Tongue (tissue), 2 donors: ENCODE measurements around the gene UNC13C. TPM values are rescaled to one million over a fixed set of nuclear protein-coding genes. Genes with fewer than 3 reads are reported as not detected.

ENCODE experiments used
- DNase-seq: peaks from one replicate; pipeline ENCODE4 v3.0.0-alpha.2; 2015
- total RNA-seq: library from RNA; depleted of rRNA; stranded (reverse); fragments of >200 nt; gene quantifications from one replicate; pipeline ENCODE4 v1.2.3, GENCODE V29; 2014

Gene UNC13C
- total RNA-seq, 1 donor from 2014 or later, result 0.92 TPM

GRCh38 chr15:54026258-54026657 lies 48.0 kb downstream of the UNC13C start:
- DNase-seq, result no peak

- no peak for DNase-seq
Measured at GRCh38 chr15:54026891-54027290, 48.6 kb downstream of the UNC13C start.

- no peak for DNase-seq
Measured at GRCh38 chr15:54029081-54029480, 50.8 kb downstream of the UNC13C start.

DNA sequence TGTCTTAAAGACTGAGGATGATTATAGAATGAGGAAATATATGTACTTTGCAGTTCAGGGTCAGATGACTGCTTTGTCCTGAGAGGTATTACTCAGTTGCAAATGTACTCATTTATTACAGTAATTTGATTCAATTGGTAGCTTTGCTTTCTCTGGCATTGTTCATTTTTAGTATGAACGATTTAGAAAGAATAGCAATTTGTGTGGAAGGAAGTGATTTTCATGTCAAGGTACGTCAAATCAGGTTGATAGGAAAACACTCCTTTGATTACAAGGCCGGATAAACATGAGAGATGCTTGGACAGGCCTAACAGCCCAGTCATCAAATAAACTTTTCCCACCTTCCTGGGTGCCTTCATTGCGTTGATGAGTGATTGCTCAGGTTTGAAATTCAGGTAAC lies 53.8 kb downstream of the UNC13C start:
- no peak for DNase-seq

DNA sequence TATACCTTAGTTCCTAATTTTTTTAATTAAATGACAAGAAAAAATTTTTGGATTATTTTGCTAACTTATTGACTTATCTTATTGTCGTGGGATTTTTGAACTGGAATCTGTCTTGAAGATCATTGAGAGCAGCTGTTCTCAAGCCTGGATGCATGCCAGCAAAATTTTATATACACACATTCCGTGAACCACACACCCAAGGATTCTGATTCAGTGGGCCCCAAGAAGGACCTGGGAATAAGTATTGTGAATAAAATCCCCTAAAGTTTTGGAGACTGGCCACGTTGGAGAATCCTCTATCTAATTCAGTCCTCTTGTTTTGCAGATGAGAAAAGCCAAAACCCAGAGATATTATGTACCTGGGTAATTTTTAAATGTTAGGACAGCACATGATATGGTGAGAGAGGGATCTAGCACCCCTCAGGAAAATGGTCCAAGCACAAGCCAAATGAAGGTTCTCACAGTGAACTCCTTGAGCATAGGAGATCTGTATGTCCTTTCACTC lies 55.2 kb downstream of the UNC13C start:
- peak; percentile 64 for DNase-seq

DNA sequence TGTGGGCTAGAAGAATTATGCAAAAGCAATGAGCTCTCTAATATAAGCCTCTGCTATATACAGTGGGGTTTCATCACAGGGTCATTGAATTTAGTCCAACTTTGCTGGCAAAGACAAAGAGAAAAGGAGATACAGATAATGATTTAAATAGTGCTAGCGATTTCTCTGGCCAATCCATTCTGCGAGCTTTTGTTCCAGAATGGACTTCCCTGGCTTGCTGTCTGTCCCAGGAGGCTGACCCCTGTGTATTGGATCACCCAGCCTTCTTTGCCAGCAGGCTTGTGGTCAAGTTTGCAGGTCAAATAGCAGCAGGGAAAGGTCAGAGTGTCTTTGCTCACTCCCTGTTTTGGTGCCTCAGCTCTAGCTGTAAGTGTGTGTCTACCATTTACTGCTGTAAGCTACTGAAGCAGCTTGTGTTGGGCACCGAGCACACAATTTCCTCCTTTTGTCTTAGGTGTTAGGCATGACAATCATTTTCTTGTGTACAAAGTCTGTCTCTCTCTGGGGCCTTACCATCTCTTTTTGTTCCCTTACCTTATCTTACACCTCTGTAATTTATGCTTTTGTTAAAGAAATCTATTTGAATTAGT lies 55.7 kb downstream of the UNC13C start:
- peak; percentile 12 for DNase-seq

GRCh38 chr15:54035616-54036015 lies 57.4 kb downstream of the UNC13C start:
- no peak for DNase-seq

- DNase-seq, result no peak
Measured at GRCh38 chr15:54045397-54045796, 67.2 kb downstream of the UNC13C start.

- no peak for DNase-seq
Measured at GRCh38 chr15:54046093-54046492, 67.9 kb downstream of the UNC13C start.

DNA sequence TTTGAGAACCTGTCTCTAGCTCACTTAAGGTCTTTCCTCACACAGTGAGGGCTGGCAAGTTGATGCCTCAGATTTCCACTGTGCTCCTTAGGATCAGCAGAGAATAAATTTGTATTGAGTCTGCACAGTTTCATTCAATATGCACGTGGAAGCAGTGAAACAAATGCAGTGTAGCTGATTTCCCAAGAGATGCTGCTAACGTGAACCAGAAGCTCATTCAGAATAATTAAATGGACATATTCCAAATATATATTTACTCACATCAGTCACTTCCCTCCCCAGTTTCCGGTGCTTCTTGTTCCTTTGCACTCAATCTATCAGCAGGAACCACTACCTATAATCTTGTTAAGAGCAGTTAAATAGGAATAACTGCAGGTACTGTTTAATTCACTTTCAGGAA lies 86.1 kb downstream of the UNC13C start:
- peak; percentile 30 for DNase-seq

DNA sequence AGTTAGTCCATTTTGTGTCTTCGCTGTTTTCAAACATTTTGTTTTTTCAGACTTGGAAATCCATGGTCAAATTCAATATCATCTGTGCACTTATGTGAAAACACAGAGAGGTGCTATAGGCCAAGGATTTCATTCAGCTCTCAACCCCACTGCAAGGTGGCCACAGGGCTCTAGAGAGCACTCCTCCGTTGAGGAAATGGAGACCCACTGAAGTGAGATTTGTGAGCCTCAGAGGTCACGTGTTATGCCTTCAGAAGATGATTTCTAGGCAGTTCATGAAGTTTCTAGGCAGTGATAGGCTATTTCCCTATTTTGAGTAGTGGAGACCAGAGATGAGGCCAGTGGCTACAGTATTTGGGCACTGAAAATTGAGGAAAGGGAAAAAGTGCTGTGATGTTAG lies 88.2 kb downstream of the UNC13C start:
- no peak for DNase-seq

DNA sequence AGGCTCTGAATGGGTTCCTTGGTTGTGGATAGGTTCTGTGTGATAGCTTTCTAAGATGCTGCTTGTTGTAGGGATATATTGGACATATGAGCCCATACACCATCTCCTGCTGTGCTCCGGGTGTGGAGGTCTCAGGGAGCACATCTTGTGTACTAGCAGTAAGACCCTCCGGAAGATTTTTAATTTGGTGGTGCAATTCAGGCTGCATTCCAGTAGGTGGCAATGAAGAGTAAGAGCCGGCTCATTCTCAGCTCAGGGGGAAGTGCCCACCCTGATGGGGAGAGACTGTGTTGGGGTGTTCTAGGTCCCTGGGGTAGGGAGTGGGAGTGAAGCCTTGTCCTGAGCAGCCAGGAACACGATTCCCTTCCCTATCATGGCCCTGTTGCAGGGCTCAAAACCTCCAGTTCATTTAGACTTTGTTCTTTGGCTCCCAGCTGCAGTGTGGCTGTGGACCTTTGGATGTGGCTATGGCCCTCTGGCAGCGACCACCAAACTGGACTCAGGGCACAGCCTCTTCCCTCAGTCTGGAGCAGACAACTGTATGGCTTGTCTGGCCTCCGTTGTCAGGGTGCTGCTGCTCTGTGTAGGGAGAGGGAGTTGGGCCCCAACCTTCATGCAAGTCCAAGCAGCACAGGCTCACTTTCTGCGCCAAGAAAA lies 104.7 kb downstream of the UNC13C start:
- peak; percentile 33 for DNase-seq

GRCh38 chr15:54083501-54083900 lies 105.3 kb downstream of the UNC13C start:
- no peak for DNase-seq

DNA sequence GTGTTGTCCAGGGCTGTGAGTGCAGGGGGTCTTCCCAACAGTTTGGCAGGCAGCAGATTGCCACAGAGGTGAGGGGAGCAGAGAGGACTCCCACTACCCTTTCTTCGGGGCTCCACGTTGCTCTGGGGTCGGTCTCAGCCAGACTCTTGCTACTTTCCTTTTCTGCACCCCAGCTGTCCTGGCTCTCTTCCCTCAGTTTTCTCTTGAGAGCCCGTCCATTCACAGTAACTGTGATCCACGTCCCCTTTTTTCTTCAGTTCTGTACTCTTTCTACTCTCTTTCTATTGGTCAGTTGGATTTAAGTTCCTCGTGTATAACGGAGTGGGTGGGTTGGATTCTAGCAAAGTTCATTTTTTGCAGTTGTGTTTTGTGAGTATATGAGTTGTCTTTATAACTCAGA lies 105.8 kb downstream of the UNC13C start:
- no peak for DNase-seq

- no peak for DNase-seq
Measured at GRCh38 chr15:54088837-54089236, 110.6 kb downstream of the UNC13C start.

- DNase-seq, result no peak
Measured at GRCh38 chr15:54089776-54090175, 111.5 kb downstream of the UNC13C start.

- no peak for DNase-seq
Measured at GRCh38 chr15:54091651-54092050, 113.4 kb downstream of the UNC13C start.

GRCh38 chr15:54094661-54095060 lies 116.4 kb downstream of the UNC13C start:
- no peak for DNase-seq

GRCh38 chr15:54097019-54097418 lies 118.8 kb downstream of the UNC13C start:
- DNase-seq, result no peak

DNA sequence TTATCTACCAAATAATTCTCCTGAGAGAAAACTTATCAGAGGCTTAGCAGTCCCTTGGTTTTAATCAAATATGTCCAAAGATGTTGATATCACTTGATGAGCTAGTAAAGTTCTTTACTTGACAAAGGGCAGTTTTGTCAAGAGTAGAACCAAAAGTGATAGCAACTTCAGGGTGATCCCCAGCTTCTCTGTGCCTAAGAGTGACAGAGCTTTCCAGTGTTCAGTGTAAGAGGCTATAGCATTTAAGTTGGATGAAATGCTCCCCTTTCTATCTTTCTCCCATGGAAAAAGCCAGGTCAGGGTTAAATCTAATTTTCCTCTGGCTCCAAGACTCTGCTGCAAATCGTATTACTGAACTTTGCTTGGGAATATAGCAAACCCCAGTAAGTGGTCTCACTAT lies 120.8 kb downstream of the UNC13C start:
- no peak for DNase-seq

DNA sequence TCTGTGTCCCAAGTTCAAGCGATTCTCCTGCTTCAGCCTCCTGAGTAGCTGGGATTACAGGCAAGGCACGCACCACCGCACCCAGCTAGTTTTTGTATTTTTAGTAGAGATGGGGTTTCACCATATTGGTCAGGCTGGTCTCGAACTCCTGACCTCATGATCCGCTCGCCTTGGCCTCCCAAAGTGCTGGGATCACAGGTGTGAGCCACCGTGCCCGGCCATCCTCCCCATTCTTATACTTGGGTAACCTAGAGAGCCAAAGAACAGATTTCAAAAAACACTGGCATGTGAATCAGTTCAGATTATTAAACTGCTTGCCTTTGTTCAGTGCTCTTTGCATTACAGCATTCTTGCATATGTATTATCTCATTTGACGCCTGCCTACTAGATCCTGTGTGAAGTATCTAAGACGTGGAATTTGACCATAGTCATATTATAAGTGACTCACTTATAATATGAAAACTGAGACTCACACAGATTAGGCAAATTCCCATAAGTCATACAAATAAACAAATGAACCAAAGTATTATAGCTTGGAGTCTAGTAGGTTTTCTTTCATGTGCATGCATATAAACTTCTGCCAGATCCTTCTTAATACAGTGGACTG lies 123.5 kb downstream of the UNC13C start:
- DNase-seq, result no peak

DNA sequence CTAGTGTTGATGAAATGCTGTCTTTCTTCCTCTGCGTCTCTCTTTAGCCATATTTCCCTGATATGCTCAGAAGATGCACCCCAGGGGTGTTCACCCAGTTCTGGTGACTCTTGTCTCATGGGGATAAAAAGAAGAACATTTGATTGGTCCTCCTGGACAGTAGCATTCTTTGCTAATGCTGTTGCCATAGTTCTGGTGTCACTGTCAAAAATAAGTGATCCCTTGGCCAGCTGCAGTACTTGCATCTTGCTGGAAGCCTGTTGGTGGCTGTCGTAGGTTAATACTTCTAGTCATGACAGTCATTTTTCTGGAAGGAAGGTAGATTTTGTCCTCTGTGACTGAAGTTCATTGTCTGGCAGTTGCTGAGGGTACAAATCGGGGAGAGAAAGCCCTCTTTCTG lies 124.5 kb downstream of the UNC13C start:
- DNase-seq, result no peak

- no peak for DNase-seq
Measured at GRCh38 chr15:54109014-54109413, 130.8 kb downstream of the UNC13C start.

- DNase-seq, result no peak
Measured at GRCh38 chr15:54119051-54119450, 140.8 kb downstream of the UNC13C start.
